Activated T-cell treated with anti-CD3 and anti-CD28 coated beads, Interleukin-2, amount 50 U/mL, for 4 hours (primary cell): Measurements from ENCODE around the gene MRPL27. TPM values are rescaled to one million over a fixed set of nuclear protein-coding genes. Genes with fewer than 3 reads are reported as not detected.
"Not testable (repeated sequence)": the region's sequence is repeated elsewhere in the genome, so short reads cannot be mapped to it uniquely, and the experiment has no call there.

Experiments used
- ATAC-seq, 2 donors: fragments of 200-7000 bp; cut with Tn5 transposase; one replicate each; pipeline ENCODE4 v1.10.0; 2021
- DNase-seq: peaks from one replicate; pipeline ENCODE4 v3.0.0-alpha.2; 2020
- H3K27me3 Mint-ChIP-seq: one replicate; pipeline ENCODE4 v1.8.0; 2021; ENCODE audit warnings: low read depth, mixed read lengths
- H3K36me3 Mint-ChIP-seq: one replicate; pipeline ENCODE4 v1.8.0; 2022; ENCODE audit warnings: mixed read lengths; ENCODE audit not compliant: insufficient read depth
- H3K4me1 Mint-ChIP-seq: one replicate; pipeline ENCODE4 v1.8.0; 2021; ENCODE audit warnings: low read depth, mixed read lengths
- H3K4me3 Mint-ChIP-seq: one replicate; pipeline ENCODE4 v1.8.0; 2021; ENCODE audit warnings: mild to moderate bottlenecking, moderate library complexity, mixed read lengths
- H3K9me3 Mint-ChIP-seq: one replicate; pipeline ENCODE4 v1.8.0; 2021; ENCODE audit warnings: mixed read lengths
- total RNA-seq, 3 donors: library from RNA; stranded (reverse); gene quantifications; one replicate each; pipeline ENCODE4 v1.2.1, GENCODE V29; 2021

MRPL27 gene
- 100 to 1,000 TPM in 2 of 3 donors, 10 to 100 TPM in 1; 85.2 to 109 (median 102) TPM for total RNA-seq

- H3K9me3 Mint-ChIP-seq: no peaks in the 10 kb centered on the region
- peak within 1 kb of the TSS; percentile 99 for H3K4me3 Mint-ChIP-seq
- ATAC-seq (peak; percentile 96 to 97), DNase-seq (peak; percentile 73)
- H3K4me1 Mint-ChIP-seq: peaks cover 28% of the 10 kb centered on the region
- no peaks in the 10 kb centered on the region for H3K27me3 Mint-ChIP-seq
- H3K36me3 Mint-ChIP-seq: peaks cover 23% of the 10 kb centered on the region
These were observed at the start of gene MRPL27, which contains the start of gene EME1 for GRCh38 chr17:50372758-50373556. Gene MRPL27, minus strand, starts transcription at chr17:50373184. Its CDS starts 14 bp downstream, at chr17:50373170. Gene EME1, plus strand, starts transcription at chr17:50373229. Its CDS starts 1,980 bp downstream, at chr17:50375209.

GRCh38 chr17:50422738-50423137, 49.8 kb upstream of the MRPL27 start:
- Mint-ChIP-seq H3K9me3 (peaks cover 6% of the 10 kb centered on the region), H3K4me1 (peaks cover 34% of the 10 kb centered on the region), H3K36me3 (no peaks in the 10 kb centered on the region), H3K27me3 (no peaks in the 10 kb centered on the region), H3K4me3 (no peak overlapping the region)
- no peak for ATAC-seq
- no peak for DNase-seq

GRCh38 chr17:50421308-50422051, 48.5 kb upstream of the MRPL27 start:
- DNase-seq: no peak
- ATAC-seq: no peak
- no peaks in the 10 kb centered on the region for H3K36me3 Mint-ChIP-seq
- H3K9me3 Mint-ChIP-seq: peaks cover 6% of the 10 kb centered on the region
- H3K4me1 Mint-ChIP-seq: peaks cover 23% of the 10 kb centered on the region
- H3K4me3 Mint-ChIP-seq: peak overlapping the region; percentile 77
- no peaks in the 10 kb centered on the region for H3K27me3 Mint-ChIP-seq

- Mint-ChIP-seq H3K9me3 (peaks cover 6% of the 10 kb centered on the region), H3K27me3 (no peaks in the 10 kb centered on the region), H3K4me1 (peaks cover 20% of the 10 kb centered on the region), H3K4me3 (no peak overlapping the region), H3K36me3 (no peaks in the 10 kb centered on the region)
- ATAC-seq (no peak), DNase-seq (no peak)
These were observed 47.6 kb upstream of the MRPL27 start for GRCh38 chr17:50420419-50421112.

- not testable (repeated sequence) for ATAC-seq, H3K27me3 Mint-ChIP-seq, H3K4me3 Mint-ChIP-seq, DNase-seq, H3K36me3 Mint-ChIP-seq, H3K9me3 Mint-ChIP-seq
- H3K4me1 Mint-ChIP-seq: peaks cover 16% of the 10 kb centered on the region
These were observed 46.6 kb upstream of the MRPL27 start for GRCh38 chr17:50419577-50419976.

- Mint-ChIP-seq H3K4me3 (no peak overlapping the region), H3K4me1 (peaks cover 2% of the 10 kb centered on the region), H3K9me3 (peaks cover 6% of the 10 kb centered on the region), H3K27me3 (peaks cover 8% of the 10 kb centered on the region), H3K36me3 (no peaks in the 10 kb centered on the region)
- no peak for ATAC-seq
- no peak for DNase-seq
These were observed 41.8 kb upstream of the MRPL27 start for GRCh38 chr17:50414808-50415207.

- ATAC-seq: no peak
- Mint-ChIP-seq H3K4me1 (no peaks in the 10 kb centered on the region), H3K9me3 (no peaks in the 10 kb centered on the region), H3K27me3 (peaks cover 8% of the 10 kb centered on the region), H3K36me3 (no peaks in the 10 kb centered on the region), H3K4me3 (no peak overlapping the region)
- DNase-seq: no peak
These were observed 39.3 kb upstream of the MRPL27 start for GRCh38 chr17:50412188-50412732.

- H3K36me3 Mint-ChIP-seq: no peaks in the 10 kb centered on the region
- DNase-seq (no peak), ATAC-seq (no peak)
- no peak overlapping the region for H3K4me3 Mint-ChIP-seq
- no peaks in the 10 kb centered on the region for H3K9me3 Mint-ChIP-seq
- no peaks in the 10 kb centered on the region for H3K4me1 Mint-ChIP-seq
- H3K27me3 Mint-ChIP-seq: peaks cover 22% of the 10 kb centered on the region
These were observed 34.9 kb upstream of the MRPL27 start for GRCh38 chr17:50407921-50408320.

GRCh38 chr17:50406578-50406977, 33.6 kb upstream of the MRPL27 start:
- no peaks in the 10 kb centered on the region for H3K4me1 Mint-ChIP-seq
- DNase-seq (no peak), ATAC-seq (no peak)
- no peak overlapping the region for H3K4me3 Mint-ChIP-seq
- H3K9me3 Mint-ChIP-seq: no peaks in the 10 kb centered on the region
- no peaks in the 10 kb centered on the region for H3K36me3 Mint-ChIP-seq
- H3K27me3 Mint-ChIP-seq: peaks cover 19% of the 10 kb centered on the region

- H3K27me3 Mint-ChIP-seq: peaks cover 18% of the 10 kb centered on the region
- not testable (repeated sequence) for H3K4me3 Mint-ChIP-seq, DNase-seq, H3K36me3 Mint-ChIP-seq, H3K9me3 Mint-ChIP-seq, ATAC-seq, H3K4me1 Mint-ChIP-seq
These were observed 32.4 kb upstream of the MRPL27 start for GRCh38 chr17:50405351-50405750.

- not testable (repeated sequence) for H3K4me3 Mint-ChIP-seq, DNase-seq
- peaks cover 11% of the 10 kb centered on the region for H3K36me3 Mint-ChIP-seq
These were observed 26.6 kb upstream of the MRPL27 start for GRCh38 chr17:50399591-50399990.

GRCh38 chr17:50398672-50399071, 25.7 kb upstream of the MRPL27 start:
- DNase-seq, H3K9me3 Mint-ChIP-seq, ATAC-seq, H3K27me3 Mint-ChIP-seq: not testable (repeated sequence)
- Mint-ChIP-seq H3K36me3 (peaks cover 16% of the 10 kb centered on the region), H3K4me3 (peak overlapping the region; percentile 97), H3K4me1 (peaks cover 28% of the 10 kb centered on the region)

More at GRCh38 chr17:50399591-50399990, 26.6 kb upstream of the MRPL27 start:
- H3K27me3 Mint-ChIP-seq, H3K9me3 Mint-ChIP-seq, ATAC-seq: not testable (repeated sequence)
- H3K4me1 Mint-ChIP-seq: peaks cover 23% of the 10 kb centered on the region

- ATAC-seq (no peak), DNase-seq (no peak)
- H3K9me3 Mint-ChIP-seq: no peaks in the 10 kb centered on the region
- H3K36me3 Mint-ChIP-seq: peaks cover 24% of the 10 kb centered on the region
- peaks cover 2% of the 10 kb centered on the region for H3K27me3 Mint-ChIP-seq
- peaks cover 33% of the 10 kb centered on the region for H3K4me1 Mint-ChIP-seq
- peak overlapping the region; percentile 97 for H3K4me3 Mint-ChIP-seq
These were observed 24.9 kb upstream of the MRPL27 start for GRCh38 chr17:50397919-50398285.
